Measurements from ENCODE around the gene CCL4L2.
"Not testable (repeated sequence)": the region's sequence is repeated elsewhere in the genome, so short reads cannot be mapped to it uniquely, and the experiment has no call there.

- not testable (repeated sequence) for TF ChIP-seq POLR2A (IDR thresholded peaks at IDR 0.05; ENCODE audit: low read depth, low read length); CTCF (IDR thresholded peaks at IDR 0.05; ENCODE audit: extremely low read depth in 1 of 2, insufficient read depth in 1 of 2, low read depth in 1 of 2, low read length in 2 of 2); POLR2AphosphoS5 (IDR thresholded peaks at IDR 0.05; ENCODE audit: insufficient read depth, low read depth, low read length); MAX (IDR thresholded peaks at IDR 0.05; ENCODE audit: insufficient read depth, insufficient read length)
Observed at GRCh38 chr17:36229644-36230043, 18.8 kb downstream of the CCL4L2 start.

Data from endothelial cell of umbilical vein (primary cell).